GM11168 (cell line): Measurements from ENCODE around the gene BET1L.
"Not testable (repeated sequence)": the region's sequence is repeated elsewhere in the genome, so short reads cannot be mapped to it uniquely, and the experiment has no call there.

Experiments used
- in situ Hi-C: fragments of 300-500 bp; cut with MboI; formaldehyde crosslinking; loops from one replicate; pipeline ENCODE4 v1.12.0; 2022; ENCODE audit warnings: low sequenced_read_pairs; ENCODE audit not compliant: unreplicated experiment

The BET1L gene, protein sequence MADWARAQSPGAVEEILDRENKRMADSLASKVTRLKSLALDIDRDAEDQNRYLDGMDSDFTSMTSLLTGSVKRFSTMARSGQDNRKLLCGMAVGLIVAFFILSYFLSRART

DNA sequence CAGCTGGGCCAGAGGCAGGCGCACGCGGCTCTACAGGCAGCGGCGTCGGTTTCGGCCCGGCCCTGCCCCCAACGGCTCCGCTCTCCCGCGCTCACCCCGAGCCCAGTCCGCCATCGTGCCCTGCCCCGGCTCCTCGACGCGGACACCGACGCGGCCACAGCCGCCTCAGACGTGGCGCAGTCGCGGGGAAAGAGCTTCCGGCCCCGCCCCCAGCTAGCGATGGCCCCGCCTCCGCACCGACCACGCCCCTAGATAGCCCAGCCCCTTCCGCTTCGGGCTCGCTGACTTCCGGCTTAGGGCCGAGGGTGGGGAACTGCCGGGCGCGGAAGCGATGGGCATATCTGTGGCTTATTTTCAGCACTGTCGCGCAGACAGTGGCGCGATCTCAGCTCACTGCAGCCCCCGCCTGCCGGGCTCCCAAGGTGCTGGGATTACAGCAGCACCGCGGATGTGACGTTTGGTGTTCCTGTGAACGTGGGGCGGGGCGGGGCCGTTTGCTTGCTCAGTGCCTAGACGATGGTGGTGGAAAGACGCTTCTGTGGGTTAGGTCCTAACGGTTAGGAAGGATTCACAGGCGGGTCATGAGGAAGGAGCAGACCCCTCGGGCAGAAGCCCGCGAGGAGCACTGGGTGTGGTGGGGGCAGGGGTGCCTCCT, at the start of gene BET1L, which contains the start of gene RIC8A:
BET1L (minus strand) TSS at position 192 of the 655 bp plus-strand sequence; CDS start at position 114, 78 bp downstream.
RIC8A (plus strand) TSS at position 501 of the 655 bp plus-strand sequence. CDS start 1,147 bp downstream, outside the sequence.
- in situ Hi-C loops, result loop anchor here (5.0 kb wide), 1 partner anchor 150 kb away; no protein-coding TSS in a partner anchor

DNA sequence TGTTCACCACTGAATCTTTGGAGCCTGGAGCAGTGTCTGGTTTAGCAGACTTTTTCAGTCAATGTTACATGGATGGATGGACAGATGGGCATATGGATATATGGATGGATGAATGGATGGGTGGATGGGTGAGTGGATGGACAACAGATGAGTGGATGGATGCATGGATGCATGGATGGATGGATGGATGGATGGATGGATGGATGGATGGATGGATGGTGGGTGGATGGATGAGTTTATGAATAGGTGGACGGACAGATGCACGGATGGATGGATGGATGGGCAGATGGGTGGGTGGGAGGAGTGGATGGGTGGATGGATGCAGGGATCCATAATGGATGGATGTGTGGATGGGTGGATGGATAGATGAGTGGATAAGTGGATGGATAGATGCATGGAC, 48.6 kb upstream of the BET1L start:
- in situ Hi-C loops, result no loop called here

DNA sequence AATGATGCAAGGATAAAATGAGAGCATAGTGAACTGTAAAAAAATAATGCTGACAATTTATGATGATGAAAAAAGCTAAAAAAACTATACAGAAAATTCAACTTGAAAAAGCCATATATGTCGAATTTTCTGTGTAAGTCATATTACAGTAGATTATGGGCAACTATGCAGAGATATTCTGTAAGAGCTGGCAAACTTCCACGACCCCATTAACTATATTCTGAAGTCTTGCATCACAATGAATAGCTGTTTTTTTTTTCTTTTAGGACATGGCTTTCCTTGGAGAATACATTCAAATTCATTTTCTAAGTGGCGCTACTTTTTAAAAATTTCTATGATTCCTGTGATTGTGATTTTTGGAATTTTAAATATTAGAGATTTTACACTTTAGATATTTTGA, 48.0 kb upstream of the BET1L start:
- in situ Hi-C loops, result no loop called here

DNA sequence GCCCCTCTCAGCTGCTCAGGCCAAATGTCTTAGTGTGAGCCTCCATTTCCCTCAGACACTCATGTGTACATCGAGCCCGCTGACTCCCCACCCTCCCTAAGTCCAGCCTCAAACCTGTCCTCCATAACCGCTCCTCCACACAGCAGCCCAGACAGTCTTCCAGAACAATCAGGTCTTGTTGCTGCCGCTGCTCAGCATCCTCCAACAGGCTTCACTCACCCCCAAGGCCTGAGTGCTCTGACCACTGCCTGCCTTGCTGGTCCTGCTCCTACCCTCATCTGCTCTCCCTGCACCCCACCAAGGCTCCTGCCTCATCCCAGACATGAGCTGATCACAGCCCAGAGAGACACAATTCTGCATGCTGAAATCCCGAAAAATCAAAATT, 46.7 kb upstream of the BET1L start:
- in situ Hi-C loops, result no loop called here

DNA sequence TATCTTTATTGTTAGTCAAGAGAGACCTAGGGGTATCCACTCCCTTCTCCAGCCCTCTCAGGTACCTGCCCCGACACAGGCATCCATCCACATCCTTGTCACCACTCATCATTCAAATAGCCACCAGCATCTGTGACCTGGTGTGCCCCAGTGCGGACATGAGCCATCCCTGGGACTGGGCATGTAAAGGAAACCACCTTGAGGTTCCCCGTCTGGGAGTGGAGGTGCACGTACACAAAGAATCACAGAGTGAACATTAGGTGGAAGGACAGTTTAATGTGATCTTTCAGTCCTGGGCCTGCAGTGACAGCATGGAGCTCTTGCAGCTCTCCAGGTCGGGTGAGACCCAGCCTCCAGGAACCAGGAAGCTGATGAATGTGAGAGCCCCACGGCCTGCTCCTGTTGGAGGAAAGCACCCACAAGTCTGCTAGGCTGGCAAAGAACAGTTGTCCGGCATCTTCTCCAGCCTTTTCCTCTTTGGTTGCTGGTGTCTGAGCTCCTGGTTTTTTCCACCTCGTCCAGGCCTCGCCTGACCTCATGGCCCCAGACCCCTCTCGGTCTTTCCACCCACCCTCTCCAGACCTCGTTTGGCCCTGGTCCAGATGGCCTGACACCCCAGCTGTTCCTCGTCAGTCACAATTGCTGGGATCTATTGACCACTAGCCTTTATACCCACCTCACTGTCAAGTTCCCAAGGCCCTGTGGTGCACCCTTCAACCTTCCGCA, 46.1 kb upstream of the BET1L start:
- in situ Hi-C loops, result no loop called here

DNA sequence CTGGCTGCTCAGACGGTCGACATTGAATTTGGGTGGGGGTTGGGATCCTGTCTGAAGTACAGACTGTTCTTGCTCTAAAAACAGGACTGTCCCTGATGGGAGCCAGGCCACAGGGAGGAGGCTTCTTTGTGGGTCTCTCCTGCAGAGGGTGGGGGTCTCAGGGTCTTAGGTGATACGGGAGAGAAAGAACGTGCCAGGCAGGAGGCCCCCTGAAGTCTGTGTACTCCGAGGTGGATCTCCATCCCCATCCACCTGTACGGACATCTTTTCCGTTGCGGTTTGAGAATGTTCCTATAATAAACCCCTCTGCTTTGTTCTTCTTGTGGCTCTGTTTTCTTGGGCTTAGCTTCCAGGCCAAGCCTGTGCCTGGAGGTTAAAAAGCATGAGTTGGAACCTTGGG, 45.5 kb upstream of the BET1L start:
- in situ Hi-C loops, result no loop called here

DNA sequence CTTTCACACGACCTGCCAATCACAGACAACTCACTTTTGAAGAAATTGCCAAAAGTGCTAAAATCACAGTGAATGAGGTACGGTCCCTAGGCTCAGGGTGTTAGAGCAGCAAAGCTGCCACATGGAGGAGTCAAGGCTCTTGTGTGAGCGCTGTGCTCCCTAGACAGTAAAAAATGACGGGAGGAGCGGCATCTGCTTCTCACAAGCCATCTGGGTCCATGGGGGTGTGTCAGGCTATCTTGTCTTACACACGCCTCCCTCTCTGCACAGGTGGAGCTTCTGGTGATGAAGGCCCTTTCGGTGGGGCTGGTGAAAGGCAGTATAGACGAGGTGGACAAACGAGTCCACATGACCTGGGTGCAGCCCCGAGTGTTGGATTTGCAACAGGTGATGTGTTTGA, 44.4 kb upstream of the BET1L start:
- in situ Hi-C loops, result no loop called here

DNA sequence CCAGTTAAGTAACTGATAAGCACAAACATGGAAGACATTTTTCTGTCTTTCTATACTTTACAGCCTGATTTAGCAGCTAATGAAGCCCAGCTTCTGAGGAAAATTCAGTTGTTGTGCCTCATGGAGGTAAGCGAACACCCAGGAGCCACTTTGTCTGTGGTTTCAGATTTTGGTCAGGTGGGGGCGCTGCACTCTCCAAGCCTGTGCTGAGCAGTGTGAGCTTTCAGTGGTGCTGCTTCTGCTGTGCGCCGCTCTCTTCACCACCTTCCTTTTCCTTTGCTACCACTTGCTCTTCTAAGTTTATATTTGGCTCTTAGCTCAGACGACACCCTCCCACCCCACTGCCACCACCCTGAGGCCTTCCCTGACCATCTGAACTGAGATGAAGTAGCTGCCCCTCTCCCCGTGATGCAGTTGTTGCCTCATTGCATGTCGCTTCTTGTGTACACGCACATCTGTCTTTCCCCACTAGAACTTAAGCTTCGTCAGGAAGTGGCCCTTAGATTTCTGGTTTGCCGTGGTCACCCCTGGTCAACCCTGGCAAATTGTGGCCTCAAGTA, 43.6 kb upstream of the BET1L start:
- in situ Hi-C loops, result no loop called here

DNA sequence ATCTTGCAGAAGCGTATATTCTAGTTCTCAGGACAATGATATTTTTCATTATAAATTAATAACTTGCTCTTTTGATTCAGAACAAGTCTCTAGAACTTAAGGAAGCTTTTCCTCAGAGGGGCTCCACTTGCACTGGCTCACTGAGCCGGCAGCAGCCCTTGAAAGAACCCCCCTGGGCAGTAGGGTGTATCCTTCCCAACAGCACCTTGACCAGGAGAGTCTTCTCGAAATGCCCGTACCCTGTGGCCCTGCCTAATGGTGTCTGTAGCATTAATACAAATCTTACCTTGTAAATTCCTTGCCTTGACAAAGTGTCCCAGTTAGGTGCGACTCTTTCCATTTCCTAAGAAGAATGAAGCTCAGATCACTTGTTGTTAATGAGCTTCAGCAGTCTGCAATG, 43.1 kb upstream of the BET1L start:
- in situ Hi-C loops, result no loop called here

DNA sequence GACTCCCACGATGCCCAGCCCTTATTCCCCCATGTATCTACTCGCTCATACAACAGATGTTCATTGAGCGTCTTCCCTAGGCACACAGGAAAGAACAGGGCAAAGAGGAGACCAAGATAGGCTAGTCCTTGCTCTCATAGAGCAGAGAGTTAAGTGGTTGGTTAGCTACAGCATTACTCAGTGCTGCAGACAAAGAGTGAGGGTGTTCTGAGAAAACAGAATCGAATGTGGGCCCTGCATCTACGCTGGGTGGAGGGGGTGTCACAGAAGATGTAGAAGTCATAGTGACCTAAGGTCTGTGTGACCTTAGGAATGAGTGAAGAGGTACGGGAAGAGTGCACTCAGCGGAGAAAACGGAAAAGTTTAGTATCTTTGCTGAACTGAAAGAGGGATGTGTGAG, 41.9 kb upstream of the BET1L start:
- in situ Hi-C loops, result no loop called here

DNA sequence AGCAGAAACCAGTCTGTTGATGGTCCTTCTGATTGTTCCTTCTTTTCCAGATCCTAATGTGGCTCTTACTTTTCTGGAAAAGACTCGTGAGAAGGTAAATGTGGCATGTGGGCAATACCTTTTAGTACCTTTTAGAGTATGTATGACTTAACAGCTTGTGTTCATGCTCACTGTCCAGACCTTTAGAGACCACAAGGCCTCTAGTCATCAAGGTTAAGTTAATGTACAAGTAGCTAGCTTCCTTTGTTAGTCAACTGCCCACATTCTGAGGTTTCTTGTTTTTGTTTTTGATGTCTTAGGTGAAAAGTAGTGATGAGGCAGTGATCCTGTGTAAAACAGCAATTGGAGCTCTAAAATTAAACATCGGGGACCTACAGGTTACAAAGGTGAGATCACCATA, 37.2 kb upstream of the BET1L start:
- in situ Hi-C loops, result no loop called here

DNA sequence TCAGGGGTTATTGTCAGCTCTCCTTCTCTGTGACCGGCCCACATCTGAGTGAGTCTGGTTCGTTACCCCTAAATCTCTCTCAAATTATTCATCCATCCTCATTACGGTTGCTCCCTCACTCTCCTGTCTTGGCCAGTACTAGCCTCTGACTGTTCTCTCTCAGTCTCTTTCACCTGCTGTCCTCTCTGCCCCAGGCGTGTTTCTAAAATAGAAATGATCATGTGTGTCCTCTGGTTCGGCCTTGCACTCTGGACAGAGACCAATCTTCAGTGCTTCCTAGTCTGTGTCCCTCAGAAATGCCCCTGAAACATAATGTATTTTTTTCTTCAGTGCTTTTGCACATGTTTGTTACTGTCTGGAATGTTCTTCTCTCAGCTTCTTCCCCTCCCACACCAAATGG, 34.4 kb upstream of the BET1L start:
- in situ Hi-C loops, result no loop called here

DNA sequence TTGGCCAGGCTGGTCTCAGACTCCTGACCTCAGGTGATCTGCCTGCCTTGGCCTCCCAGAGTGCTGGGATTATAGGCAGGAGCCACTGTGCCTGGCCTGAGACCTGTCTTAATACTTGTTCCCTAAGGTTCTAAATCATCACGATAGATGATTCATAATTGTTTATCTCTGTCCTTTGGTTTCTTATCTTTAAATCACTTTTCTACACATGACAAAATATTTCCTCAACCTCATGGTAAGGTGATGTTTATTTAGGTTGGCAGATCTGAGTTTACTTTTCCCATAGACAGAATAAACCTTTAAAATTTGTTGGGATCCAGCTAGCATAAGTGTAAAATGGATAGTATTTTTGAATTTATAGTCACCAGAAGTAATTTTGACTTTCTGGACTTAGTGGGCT, 33.1 kb upstream of the BET1L start:
- in situ Hi-C loops, result no loop called here

DNA sequence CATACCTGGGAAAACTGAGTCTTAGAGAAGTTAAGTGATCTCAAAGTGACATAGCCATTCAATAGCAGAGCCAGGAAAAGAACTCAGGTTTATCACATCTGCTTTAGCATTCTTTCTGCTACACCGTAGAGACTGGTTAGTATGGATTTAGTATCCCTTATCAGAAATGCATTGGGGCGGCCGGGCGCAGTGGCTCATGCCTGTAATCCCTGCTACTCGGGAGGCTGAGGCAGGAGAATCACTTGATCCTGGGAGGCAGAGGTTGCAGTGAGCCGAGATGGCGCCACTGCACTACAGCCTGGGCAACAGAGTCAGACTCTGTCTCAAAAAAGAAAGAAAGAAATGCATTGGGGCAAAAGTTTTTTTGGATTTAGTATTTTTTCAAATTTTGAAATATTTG, 31.1 kb upstream of the BET1L start:
- in situ Hi-C loops, result not testable (repeated sequence)

DNA sequence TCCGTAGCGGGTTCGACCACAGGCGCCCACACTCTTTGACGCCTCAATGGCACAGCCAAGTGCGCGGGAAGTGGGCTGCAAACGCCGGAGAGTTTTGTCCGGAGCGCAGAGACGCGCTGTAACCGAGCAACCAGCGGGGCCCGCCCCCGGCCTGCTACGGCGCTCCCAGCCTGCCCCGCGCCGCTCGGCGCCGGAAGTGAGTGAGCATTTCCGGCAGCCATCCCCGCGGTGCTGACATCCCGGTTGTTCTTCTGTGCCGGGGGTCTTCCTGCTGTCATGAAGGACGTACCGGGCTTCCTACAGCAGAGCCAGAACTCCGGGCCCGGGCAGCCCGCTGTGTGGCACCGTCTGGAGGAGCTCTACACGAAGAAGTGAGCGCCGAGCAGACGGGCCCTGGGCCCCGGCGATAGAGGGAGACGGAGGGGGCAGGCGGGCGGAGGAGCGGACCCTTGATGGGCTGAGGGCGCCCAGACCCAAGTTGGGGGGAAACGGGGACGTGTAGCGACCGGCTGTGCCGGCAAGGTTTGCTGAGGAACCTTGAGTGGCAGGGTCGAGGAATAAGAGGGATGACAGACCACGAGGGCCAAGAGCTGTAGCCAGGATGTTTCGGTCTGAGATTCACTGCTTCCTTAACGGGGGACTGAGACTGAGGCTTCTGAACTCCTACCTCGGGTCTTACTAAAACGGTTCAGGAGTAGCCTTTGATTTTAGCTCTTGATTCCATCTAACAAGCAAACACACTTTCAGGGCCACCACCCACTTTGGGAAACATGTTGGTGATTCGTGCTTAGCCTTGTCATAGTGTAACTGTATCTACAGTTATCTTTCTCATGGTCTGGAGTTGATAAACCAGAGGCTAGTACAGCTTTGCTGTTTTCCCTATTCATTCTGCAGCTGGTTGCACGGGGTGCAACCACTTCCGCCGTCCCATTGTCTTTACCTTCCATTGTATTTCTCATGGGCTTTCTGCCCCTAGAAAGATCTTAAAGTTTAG, 29.9 kb upstream of the BET1L start, which contains the start of gene PSMD13:
PSMD13 (plus strand) TSS at position 203 of the 994 bp plus-strand sequence; CDS start at position 277, 74 bp downstream.
- in situ Hi-C loops, result no loop called here

DNA sequence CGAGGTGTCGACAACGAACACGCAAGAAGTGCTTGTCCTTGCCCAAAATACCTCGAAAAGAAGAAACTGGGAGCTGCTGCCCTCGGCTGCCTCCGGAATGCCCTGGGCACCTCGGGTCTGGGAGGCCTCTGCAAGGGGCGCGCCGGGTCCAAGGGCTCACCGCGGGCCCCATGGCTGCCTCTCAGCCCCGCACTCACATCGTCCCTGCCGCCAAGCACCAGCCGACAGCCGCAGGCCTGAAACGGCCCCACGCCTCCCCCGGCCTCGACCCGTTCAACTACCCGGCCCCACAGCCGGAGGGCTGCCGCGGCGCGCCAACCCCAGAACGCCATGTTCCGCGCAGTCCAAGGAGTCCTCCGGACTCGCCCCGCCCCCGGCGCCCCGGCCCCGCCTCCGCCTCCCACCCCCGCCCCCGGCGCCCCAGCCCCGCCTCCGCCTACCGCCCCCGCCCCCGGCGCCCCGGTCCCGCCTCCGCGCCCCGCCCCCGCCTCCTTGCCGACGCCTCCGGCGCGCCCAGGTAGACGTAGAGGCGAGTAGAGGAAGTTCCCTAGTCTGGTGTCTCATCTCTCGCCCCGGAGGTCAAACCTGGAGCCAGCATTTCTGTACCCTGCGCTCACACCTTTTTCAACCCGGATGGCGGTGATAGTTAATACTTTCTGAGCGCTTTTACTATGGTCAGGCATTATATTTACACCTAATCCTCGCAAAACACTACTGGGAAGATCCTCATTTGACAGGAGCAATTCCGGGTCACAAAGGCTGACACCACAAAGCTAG, 29.0 kb upstream of the BET1L start, which contains the start of gene SIRT3:
SIRT3 (minus strand) TSS at position 346 of the 777 bp plus-strand sequence; CDS start at position 332, 14 bp downstream.
- in situ Hi-C loops, result no loop called here

DNA sequence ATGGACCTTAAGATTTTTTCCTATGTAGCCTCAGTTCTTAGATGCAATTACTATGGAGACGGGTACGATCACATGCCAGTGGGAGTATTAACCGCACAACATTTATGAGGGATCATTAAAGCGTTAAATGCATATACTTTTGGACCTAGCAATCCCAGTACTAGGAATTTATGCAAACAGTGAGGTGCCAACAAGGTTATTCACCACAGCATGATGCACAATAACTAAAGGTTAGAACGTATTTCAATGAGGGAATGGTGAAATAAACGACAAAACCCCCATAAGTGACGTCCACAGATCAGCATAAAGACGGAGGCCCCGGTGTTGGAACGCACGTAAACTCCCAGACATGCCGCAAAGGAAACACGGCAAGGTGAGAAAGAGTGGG, 28.4 kb upstream of the BET1L start:
- in situ Hi-C loops, result no loop called here

DNA sequence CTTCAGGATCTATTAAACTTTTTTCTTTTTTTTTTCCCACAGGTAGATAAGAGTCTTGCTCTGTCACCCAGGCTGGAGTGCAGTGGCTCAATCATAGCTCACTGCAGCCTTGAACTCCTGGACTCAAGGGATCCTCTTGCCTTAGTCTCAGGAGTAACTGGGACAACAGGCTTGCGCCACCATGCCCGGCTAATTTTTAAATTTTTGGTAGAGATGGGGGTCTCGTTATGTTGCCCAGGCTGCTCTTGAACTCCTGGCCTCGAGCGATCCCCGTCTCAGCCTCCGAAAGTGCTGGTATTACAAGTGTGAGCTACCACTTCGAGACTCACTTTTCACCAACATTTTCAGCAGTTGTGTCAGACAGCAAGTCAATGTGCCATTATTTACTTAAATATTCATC, 28.0 kb upstream of the BET1L start:
- in situ Hi-C loops, result no loop called here
